Muscle layer of duodenum (tissue), 2 donors: Measurements from ENCODE around the gene UNC119B.

Experiments
- H3K27ac ChIP-seq: one replicate; pipeline ENCODE4 v1.7.0; 2013; ENCODE audit warnings: mild to moderate bottlenecking, low read length
- H3K27me3 ChIP-seq: one replicate; pipeline ENCODE4 v1.7.0; 2013; ENCODE audit warnings: low read depth, mild to moderate bottlenecking, control low read depth, low read length
- H3K36me3 ChIP-seq, 2 donors: one replicate each; pipeline ENCODE4 v1.7.0; 2013; ENCODE audit warnings: low read length in 2 of 2, control low read depth in 1 of 2, mild to moderate bottlenecking in 1 of 2; ENCODE audit not compliant: insufficient read depth in 2 of 2, control insufficient read depth in 1 of 2
- H3K4me1 ChIP-seq, 2 donors: one replicate each; pipeline ENCODE4 v1.7.0; 2013; ENCODE audit warnings: low read length in 2 of 2, mild to moderate bottlenecking in 2 of 2, control low read depth in 1 of 2, moderate library complexity in 1 of 2; ENCODE audit not compliant: insufficient read depth in 2 of 2, control insufficient read depth in 1 of 2
- H3K4me3 ChIP-seq, 2 donors: one replicate each; pipeline ENCODE4 v1.7.0; 2013; ENCODE audit warnings: low read length in 2 of 2, low read depth in 1 of 2, mild to moderate bottlenecking in 1 of 2
- H3K9me3 ChIP-seq, 2 donors: one replicate each; pipeline ENCODE4 v1.7.0; 2013; ENCODE audit warnings: low read length in 2 of 2, control low read depth in 1 of 2, mild to moderate bottlenecking in 1 of 2; ENCODE audit not compliant: control insufficient read depth in 1 of 2
- donor health status: healthy.

The UNC119B gene

DNA sequence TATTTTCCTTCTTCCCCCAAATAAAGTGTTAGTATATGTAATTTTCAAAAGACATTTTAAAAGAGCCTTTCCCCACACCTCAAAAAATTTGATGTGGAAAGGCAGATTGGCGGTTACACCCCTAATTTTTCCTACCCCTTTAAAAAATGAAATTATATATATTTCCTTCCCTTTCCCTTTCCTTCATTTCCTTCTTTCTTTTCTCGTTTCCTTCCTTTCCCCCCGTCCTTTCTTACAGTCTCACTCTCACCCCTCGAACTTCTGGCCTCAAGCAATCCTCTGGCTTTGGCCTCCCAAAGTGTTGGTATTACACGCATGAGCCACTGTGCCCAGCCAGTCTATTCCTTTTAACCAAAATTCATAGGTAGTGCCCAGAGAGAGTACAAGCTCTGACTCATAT is 4.2 kb upstream of the UNC119B start:
- no peak overlapping the region for H3K4me3 ChIP-seq
- H3K27ac ChIP-seq: no peak overlapping the region
- H3K36me3 ChIP-seq: peaks cover 18 to 25% of the 10 kb centered on the region in 2 donors
- peaks cover 0 to 2% of the 10 kb centered on the region in 2 donors for H3K4me1 ChIP-seq
- no peaks in the 10 kb centered on the region for H3K9me3 ChIP-seq
- no peaks in the 10 kb centered on the region for H3K27me3 ChIP-seq

DNA sequence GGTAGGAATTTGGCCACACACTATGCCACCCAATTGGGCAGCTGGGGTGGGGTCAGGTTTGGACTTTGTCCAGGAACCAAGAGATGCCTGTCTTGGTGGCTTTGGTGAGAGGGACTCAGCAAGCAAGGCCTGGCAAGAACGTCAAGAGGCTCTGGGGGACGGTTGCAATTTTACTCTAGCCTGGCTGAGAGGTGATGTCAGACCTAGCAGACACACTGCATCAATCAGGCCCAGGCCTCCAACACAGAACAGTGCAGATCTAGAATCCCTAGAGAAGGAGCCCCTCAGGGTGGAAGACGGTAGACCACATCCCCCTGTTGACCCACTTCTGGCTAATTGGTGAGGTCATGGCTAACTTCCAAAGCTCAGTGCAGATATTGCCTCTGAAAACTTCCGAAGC is 1.6 kb upstream of the UNC119B start:
- Histone ChIP-seq H3K9me3 (no peaks in the 10 kb centered on the region), H3K27ac (no peak overlapping the region), H3K36me3 (peaks cover 8 to 12% of the 10 kb centered on the region in 2 donors), H3K4me1 (peaks cover 6 to 18% of the 10 kb centered on the region in 2 donors), H3K27me3 (no peaks in the 10 kb centered on the region), H3K4me3 (no peak overlapping the region)

DNA sequence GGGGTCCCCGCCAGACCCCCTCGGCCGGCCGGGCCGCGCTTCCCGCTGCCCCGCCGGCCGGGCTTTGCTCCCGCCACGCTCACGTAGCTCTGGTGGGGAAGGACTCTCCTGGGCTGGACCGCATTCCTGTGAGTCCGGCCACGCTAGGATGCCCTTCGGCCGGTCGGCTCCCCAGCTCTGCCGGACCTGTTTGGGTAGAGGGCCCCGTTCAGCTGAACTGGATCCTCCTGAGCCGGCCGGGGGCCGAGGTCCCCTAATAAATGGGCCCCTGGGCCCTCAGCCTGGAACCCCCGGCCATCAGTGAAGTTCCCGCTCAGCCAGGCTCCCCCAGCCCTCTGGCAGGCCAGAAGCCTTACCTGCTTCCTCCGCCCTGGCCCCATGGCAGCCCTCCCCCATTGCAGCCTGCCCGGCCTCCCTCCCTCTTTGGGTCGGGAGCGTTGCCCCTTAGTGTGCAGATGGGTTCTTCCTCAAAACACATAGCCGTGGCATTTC is 593 bp downstream of the UNC119B start:
- Histone ChIP-seq H3K27ac (peak overlapping the region; percentile 56), H3K4me3 (peak overlapping the region; percentile 66 to 82), H3K27me3 (no peaks in the 10 kb centered on the region), H3K4me1 (peaks cover 8 to 18% of the 10 kb centered on the region in 2 donors), H3K9me3 (no peaks in the 10 kb centered on the region), H3K36me3 (peaks cover 7 to 15% of the 10 kb centered on the region in 2 donors)

DNA sequence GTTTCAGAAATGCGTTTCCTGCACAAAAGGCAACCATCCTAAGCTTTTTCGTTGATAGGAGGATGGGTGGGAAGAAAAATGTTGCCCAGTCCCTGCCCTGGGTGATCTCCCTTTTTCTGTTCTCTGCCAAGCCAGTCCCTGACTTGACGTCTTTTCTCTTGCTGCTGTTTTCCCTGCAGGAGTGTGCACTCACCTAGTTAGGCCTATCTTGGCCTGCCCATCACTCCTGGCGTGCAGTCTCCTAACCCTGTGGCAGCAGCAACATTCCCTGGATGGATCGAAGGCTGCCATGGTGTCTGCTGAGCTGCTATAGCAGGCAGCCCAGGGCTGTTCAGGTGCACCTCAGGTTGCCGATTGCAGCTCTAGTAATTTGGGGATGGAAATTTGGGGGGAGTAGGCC is 1.2 kb downstream of the UNC119B start:
- H3K4me1 ChIP-seq: peaks cover 8 to 18% of the 10 kb centered on the region in 2 donors
- H3K4me3 ChIP-seq: peak overlapping the region; percentile 66 to 82
- peaks cover 10 to 19% of the 10 kb centered on the region in 2 donors for H3K36me3 ChIP-seq
- H3K9me3 ChIP-seq: no peaks in the 10 kb centered on the region
- no peaks in the 10 kb centered on the region for H3K27me3 ChIP-seq
- peak overlapping the region; percentile 56 for H3K27ac ChIP-seq

DNA sequence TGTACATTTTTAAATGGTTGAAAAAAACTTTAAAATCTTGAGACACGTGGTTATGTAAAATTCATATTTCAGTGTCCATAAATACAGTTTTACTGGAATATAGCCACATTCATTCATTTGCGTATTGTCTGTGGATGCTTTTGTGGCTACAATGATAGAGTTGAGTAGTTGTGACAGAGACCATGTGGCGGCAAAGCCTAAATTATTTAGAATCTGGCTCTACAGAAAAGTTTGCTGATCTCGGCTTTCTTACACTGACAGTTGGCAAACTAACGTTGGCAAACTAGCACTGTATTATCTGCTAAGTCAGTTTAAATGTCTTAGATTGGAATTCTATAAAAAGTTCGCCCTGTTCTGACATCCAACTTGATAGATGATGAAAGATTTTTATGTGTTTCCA is 2.4 kb downstream of the UNC119B start:
- peaks cover 8 to 18% of the 10 kb centered on the region in 2 donors for H3K4me1 ChIP-seq
- H3K27ac ChIP-seq: no peak overlapping the region
- no peak overlapping the region for H3K4me3 ChIP-seq
- H3K9me3 ChIP-seq: no peaks in the 10 kb centered on the region
- H3K27me3 ChIP-seq: no peaks in the 10 kb centered on the region
- peaks cover 19 to 29% of the 10 kb centered on the region in 2 donors for H3K36me3 ChIP-seq

DNA sequence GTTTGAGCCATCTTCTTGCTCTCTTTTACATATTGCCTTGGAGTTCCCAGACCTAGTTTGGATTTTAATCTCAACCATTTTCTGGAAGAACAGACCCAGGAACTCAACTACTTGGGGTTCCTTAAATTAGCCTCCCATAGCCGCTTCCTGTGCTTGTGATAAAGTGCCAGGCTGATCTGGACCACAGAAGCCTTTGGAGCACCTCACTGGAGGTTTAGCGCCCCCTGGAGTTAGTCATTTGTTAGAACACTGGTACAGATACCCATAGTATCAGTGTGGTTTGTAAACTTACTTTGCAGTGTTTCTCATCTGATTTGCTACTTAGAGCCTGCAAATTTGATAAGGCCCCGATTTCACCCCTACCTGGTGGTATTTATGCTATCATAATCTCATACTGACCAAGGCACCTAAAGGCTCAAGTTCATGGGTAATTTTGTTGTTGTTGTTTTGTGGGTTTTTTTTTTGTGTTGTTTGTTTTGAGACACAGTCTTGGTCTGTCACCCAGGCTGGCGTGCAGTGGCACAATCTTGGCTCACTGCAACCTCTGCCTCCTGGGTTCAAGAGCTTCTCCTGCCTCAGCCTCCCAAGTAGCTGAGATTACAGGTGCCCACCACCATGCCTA is 3.7 kb downstream of the UNC119B start:
- Histone ChIP-seq H3K27ac (no peak overlapping the region), H3K4me3 (no peak overlapping the region), H3K36me3 (peaks cover 23 to 42% of the 10 kb centered on the region in 2 donors), H3K9me3 (no peaks in the 10 kb centered on the region), H3K4me1 (peaks cover 8 to 18% of the 10 kb centered on the region in 2 donors), H3K27me3 (no peaks in the 10 kb centered on the region)

DNA sequence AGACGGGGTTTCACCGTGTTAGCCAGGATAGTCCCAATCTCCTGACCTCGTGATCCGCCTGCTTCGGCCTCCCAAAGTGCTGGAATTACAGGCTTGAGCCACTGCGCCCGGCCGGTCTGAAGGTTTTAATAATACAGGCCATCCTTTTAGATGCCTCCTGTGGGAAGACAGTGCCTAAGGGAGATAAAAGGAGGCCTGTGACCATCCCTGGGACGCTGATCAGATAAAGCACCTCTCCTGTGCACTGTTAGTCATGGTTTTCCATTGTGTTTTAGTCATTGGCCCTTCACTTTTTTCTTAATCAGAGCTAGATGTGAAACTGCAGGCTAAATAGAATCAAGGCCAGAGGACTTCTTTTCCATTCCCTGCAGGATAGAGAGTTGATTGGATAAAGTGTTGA is 7.8 kb downstream of the UNC119B start:
- peaks cover 0 to 3% of the 10 kb centered on the region in 2 donors for H3K4me1 ChIP-seq
- no peaks in the 10 kb centered on the region for H3K9me3 ChIP-seq
- H3K36me3 ChIP-seq: peaks cover 56 to 82% of the 10 kb centered on the region in 2 donors
- no peaks in the 10 kb centered on the region for H3K27me3 ChIP-seq
- H3K27ac ChIP-seq: no peak overlapping the region
- no peak overlapping the region for H3K4me3 ChIP-seq

DNA sequence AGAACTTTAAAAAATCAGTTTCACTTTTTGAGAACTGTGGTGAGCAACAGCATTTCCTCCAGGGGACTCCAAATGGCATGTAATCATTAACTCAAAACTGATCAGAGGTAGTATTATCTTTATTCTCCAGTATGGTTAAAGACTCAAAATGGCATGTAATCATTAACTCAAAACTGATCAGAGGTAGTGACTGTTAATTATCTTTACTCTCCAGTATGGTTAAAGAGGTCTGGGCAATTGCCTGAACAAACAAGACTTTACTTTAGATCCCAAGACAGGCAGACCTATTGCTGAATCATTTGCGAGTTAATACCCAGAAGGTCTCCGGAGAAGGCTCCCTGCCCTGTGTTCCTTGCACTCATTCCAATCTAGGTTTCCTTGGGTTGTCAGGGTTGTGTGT is 8.8 kb downstream of the UNC119B start:
- Histone ChIP-seq H3K36me3 (peaks cover 50 to 80% of the 10 kb centered on the region in 2 donors), H3K4me3 (no peak overlapping the region), H3K4me1 (no peaks in the 10 kb centered on the region)

DNA sequence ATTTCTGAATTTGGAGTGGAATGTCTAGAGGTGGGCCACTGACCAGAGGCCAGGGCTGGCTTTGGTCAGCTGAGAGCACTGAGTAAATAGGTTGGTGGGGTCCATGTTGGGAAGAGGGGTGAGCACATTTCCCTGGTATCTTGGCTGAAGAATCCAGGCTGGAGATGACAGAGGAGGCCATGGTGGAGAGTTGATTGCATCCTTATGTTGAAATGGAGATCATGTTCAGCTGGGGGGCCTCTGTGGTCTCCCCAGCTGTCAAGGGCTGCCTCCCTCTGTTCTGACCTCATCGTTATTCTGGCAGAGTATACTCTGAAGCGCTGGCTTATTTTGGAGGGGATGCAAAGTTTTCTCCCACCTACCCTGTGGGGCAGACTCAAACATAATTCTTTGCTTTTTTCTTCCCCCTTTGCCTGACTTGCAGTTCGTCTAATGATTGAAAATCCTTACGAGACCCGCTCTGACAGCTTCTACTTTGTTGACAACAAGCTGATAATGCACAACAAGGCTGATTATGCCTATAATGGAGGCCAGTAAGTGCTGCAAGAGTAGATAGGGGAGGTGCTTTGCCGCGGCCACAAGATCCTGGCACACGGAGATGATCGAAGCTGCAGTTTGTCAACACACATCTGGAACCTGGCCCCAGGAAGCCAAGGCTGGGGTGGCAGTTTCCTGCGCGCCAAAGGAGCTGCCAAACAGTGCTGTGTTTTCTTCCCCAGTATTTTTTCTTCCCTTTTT is 9.4 kb downstream of the UNC119B start:
- no peak overlapping the region for H3K4me3 ChIP-seq
- peaks cover 50 to 76% of the 10 kb centered on the region in 2 donors for H3K36me3 ChIP-seq
- H3K9me3 ChIP-seq: no peaks in the 10 kb centered on the region
- H3K27me3 ChIP-seq: no peaks in the 10 kb centered on the region
- peaks cover 0 to under 1% of the 10 kb centered on the region in 2 donors for H3K4me1 ChIP-seq
- H3K27ac ChIP-seq: peak overlapping the region; percentile 59

More for the DNA sequence above, 8.8 kb downstream of the UNC119B start:
- Histone ChIP-seq H3K27ac (peak overlapping the region; percentile 59), H3K9me3 (no peaks in the 10 kb centered on the region), H3K27me3 (no peaks in the 10 kb centered on the region)

DNA sequence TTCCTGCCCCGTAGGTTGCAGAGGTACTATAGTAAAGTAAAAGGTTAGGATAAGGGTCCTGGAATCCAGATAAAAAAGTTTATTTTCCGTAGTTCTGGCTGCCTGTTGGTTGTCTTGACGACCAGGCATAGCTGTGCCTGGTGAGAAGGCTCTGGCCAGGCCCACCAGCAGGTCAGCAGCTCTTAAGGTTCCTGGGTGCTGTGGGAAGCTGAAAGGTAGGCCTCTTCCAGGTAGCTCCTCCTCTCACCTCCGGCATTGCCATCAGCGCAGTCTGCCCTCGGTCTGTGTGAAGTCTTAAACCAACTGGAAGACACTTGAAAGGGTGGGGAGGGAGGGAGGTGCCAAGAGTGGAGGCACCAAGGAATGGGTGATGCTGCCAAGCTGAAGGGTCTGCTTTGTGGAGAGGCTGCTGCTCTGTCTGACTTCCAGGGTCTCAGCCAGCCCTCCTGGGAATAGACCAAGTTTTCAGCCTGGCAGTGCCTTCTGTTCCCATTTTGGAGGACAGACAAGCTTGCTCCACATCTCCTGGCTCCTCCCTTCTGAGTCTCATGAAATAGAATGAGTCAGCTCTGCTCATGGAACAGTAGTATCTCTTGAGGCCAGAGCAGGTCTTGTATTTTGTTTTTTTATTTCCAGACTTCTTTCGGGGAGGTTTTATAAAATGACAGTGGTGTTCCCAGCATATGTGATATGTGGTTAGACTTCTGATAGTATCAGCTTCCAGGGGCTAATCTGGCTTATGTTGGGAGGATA is 10.2 kb downstream of the UNC119B start:
- H3K27me3 ChIP-seq: no peaks in the 10 kb centered on the region
- peaks cover 0 to 7% of the 10 kb centered on the region in 2 donors for H3K4me1 ChIP-seq
- no peaks in the 10 kb centered on the region for H3K9me3 ChIP-seq
- no peak overlapping the region for H3K27ac ChIP-seq
- H3K4me3 ChIP-seq: no peak overlapping the region
- peaks cover 50 to 70% of the 10 kb centered on the region in 2 donors for H3K36me3 ChIP-seq
